ENCODE results near the gene TTC5. TPM values are rescaled to one million over a fixed set of nuclear protein-coding genes. Genes with fewer than 3 reads are reported as not detected.

Gene TTC5, protein sequence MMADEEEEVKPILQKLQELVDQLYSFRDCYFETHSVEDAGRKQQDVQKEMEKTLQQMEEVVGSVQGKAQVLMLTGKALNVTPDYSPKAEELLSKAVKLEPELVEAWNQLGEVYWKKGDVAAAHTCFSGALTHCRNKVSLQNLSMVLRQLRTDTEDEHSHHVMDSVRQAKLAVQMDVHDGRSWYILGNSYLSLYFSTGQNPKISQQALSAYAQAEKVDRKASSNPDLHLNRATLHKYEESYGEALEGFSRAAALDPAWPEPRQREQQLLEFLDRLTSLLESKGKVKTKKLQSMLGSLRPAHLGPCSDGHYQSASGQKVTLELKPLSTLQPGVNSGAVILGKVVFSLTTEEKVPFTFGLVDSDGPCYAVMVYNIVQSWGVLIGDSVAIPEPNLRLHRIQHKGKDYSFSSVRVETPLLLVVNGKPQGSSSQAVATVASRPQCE
- 10 to 100 TPM in 1 of 4 donors, 1 to 10 TPM in 3; 4.1 to 14.9 (median 5.6) TPM for polyA plus RNA-seq
- long read RNA-seq, donor 1 = 0 reads
- long read RNA-seq, donor 2 = 0 reads
- long read RNA-seq, donor 3, full-length matches to known transcripts = 2 of 7 reads
- long read RNA-seq, donor 3, partial matches to known transcripts = 5 of 7 reads
- long read RNA-seq, donor 3, other reads (novel, unspliced or antisense) = 0 of 7 reads
- long read RNA-seq, donor 4 = 0 reads
- long read RNA-seq, donor 5 = 0 reads
- long read RNA-seq, donor 6, full-length matches to known transcripts = 3 of 3 reads
- long read RNA-seq, donor 6, partial matches to known transcripts = 0 of 3 reads
- long read RNA-seq, donor 6, other reads (novel, unspliced or antisense) = 0 of 3 reads
- long read RNA-seq, donor 7 = 0 reads
- long read RNA-seq, donor 8, partial matches to known transcripts = 0 of 2 reads
- long read RNA-seq, donor 8, other reads (novel, unspliced or antisense) = 0 of 2 reads
- long read RNA-seq, donor 9 = 0 reads
- long read RNA-seq, donor 10, full-length matches to known transcripts = 4 of 4 reads
- long read RNA-seq, donor 10, partial matches to known transcripts = 0 of 4 reads
- long read RNA-seq, donor 10, other reads (novel, unspliced or antisense) = 0 of 4 reads

DNA sequence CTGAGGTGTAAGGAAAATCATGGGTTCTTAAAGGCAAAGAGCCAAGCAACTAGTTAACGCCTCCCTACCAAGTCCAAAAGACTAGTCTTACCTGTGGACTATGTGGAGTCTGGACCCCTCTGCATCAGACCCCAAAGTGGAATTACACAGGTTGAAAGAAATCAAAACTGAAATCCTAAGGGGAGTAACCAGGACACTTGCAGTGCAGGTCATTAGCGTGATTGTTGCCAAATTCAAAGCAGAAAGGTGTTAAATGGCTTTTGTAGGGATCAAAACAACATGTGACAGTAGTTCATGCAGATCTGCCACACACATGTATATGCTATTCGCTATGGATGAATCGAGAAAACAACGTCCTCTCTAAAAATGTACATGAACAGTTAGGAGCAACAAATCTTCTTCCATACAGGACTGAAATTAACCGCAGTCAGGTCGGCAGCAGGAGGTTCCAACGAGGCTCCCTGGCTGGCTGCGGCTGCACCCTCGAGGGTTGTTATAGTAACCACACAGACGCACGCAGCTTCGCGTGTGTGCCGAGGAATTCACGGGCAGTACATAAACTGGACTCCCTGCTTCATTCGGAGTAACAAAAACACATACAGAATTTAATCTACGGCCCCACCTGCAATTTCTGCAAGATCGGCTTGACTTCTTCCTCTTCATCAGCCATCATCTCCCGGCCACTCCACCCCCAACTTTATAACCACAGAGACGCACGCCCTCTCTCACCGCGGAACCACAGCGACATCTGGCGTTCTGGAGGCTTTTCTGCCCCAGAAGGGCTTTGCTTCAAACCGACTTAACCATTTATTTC is at the start of gene TTC5:
TTC5 (minus strand) TSS at position 687 of the 814 bp plus-strand sequence; CDS start at position 673, 14 bp downstream.
- H3K9me3 ChIP-seq (ENCODE audit: control insufficient read depth in 2 of 2, insufficient read depth in 1 of 2, low read depth in 1 of 2, low read length in 1 of 2) = no peaks in the 10 kb centered on the region
- H3K27me3 ChIP-seq (ENCODE audit: control insufficient read depth in 3 of 3, insufficient read depth in 3 of 3, low read length in 3 of 3) = no peaks in the 10 kb centered on the region
- H3K4me3 ChIP-seq (ENCODE audit: low read depth in 1 of 3, low read length in 3 of 3) = peak within 1 kb of the TSS; percentile 69 to 94 (median 92)
- WGBS, 3 donors = 0 to 1% (median 1%) methylated on average over 27 of the region's 27 CpGs
- no peak for FAIRE-seq
- peak within 1 kb of the TSS; percentile 32 to 76 (median 47) for H3K27ac ChIP-seq (ENCODE audit: low read depth in 1 of 3, low read length in 2 of 3)
- DNase-seq = peak; percentile 90 to 96
- peaks cover 0 to 5% (median 5%) of the 10 kb centered on the region in 3 donors for H3K4me1 ChIP-seq (ENCODE audit: control insufficient read depth in 3 of 3, insufficient read depth in 2 of 3, low read depth in 1 of 3, low read length in 2 of 3)
- peaks cover 2 to 4% (median 4%) of the 10 kb centered on the region in 3 donors for H3K36me3 ChIP-seq (ENCODE audit: control insufficient read depth in 3 of 3, insufficient read depth in 2 of 3, low read depth in 1 of 3, low read length in 3 of 3)

DNA sequence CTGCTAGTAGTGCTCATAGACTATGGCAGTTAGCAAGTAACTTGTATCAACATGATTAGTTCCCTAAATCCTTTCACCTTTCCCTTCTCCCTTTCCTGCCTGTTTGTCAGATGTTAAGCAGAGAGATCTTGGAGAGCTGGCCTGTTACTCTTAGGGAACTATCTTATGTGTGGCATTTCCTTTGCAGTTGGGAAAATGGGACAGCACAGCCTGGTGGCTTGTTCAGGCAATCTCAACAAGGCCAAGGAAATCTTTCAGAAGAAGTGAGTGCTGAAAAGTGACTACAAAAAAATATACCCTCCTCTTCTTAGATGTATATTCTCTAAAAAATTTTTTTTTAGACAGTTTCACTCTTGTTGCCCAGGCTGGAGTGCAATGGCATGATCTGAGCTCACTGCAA is 45.1 kb upstream of the TTC5 start:
- H3K36me3 ChIP-seq (ENCODE audit: control insufficient read depth in 3 of 3, insufficient read depth in 2 of 3, low read depth in 1 of 3, low read length in 3 of 3) = peaks cover 6 to 45% (median 20%) of the 10 kb centered on the region in 3 donors
- no peak overlapping the region for H3K27ac ChIP-seq (ENCODE audit: low read depth in 1 of 3, low read length in 2 of 3)

DNA sequence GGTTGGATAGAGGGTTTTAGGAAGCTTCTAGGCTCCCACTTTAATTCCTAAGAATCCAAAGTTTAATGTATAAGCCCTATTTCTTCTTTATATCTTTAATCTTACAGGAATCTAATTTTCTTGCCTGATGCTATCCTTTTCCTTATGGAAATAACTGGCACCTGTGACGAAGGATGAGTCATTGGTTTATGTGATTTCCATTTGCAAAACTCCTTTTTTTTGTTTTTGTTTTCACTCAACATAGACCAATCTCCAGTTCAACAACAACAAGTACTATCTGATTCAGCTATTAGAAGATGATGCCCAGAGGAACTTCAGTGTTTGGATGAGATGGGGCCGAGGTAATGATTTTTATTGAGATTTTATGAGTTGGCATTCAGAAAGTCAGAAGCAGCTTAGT is 44.5 kb upstream of the TTC5 start:
- FAIRE-seq = no peak
- no peak overlapping the region for H3K4me3 ChIP-seq (ENCODE audit: low read depth in 1 of 3, low read length in 3 of 3)
- peaks cover 6 to 45% (median 20%) of the 10 kb centered on the region in 3 donors for H3K36me3 ChIP-seq (ENCODE audit: control insufficient read depth in 3 of 3, insufficient read depth in 2 of 3, low read depth in 1 of 3, low read length in 3 of 3)
- no peak for DNase-seq
- no peaks in the 10 kb centered on the region for H3K4me1 ChIP-seq (ENCODE audit: control insufficient read depth in 3 of 3, insufficient read depth in 2 of 3, low read depth in 1 of 3, low read length in 2 of 3)
- no peak overlapping the region for H3K27ac ChIP-seq (ENCODE audit: low read depth in 1 of 3, low read length in 2 of 3)
- WGBS, 3 donors = 93 to 98% (median 98%) methylated on average over 2 of the region's 2 CpGs
- no peaks in the 10 kb centered on the region for H3K9me3 ChIP-seq (ENCODE audit: control insufficient read depth in 2 of 2, insufficient read depth in 1 of 2, low read depth in 1 of 2, low read length in 1 of 2)
- no peaks in the 10 kb centered on the region for H3K27me3 ChIP-seq (ENCODE audit: control insufficient read depth in 3 of 3, insufficient read depth in 3 of 3, low read length in 3 of 3)

More for the DNA sequence above, 45.1 kb upstream of the TTC5 start:
- Histone ChIP-seq H3K4me3 (ENCODE audit: low read depth in 1 of 3, low read length in 3 of 3) (no peak overlapping the region), H3K27me3 (ENCODE audit: control insufficient read depth in 3 of 3, insufficient read depth in 3 of 3, low read length in 3 of 3) (no peaks in the 10 kb centered on the region), H3K9me3 (ENCODE audit: control insufficient read depth in 2 of 2, insufficient read depth in 1 of 2, low read depth in 1 of 2, low read length in 1 of 2) (no peaks in the 10 kb centered on the region), H3K4me1 (ENCODE audit: control insufficient read depth in 3 of 3, insufficient read depth in 2 of 3, low read depth in 1 of 3, low read length in 2 of 3) (no peaks in the 10 kb centered on the region)
- FAIRE-seq (no peak), DNase-seq (no peak)

DNA sequence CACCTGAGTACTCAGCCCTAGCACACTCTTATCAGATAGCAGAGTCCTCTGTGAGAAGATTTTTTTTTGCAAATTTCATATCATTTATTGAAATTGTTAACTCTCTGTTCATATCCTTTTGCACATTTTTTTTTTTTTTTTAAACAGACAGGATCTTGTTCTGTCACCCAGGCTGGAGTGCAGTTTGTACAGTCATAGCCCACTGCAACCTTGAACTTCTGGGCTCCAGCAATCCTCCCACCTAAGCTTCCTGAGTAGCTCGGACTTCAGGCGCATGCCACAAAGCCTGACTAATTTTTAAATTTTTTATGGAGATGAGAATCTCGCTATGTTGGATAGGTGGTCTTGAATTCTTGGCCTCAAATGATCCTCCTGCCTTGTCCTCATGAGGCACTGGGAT is 42.0 kb upstream of the TTC5 start:
- no peak for DNase-seq
- Histone ChIP-seq H3K27me3 (ENCODE audit: control insufficient read depth in 3 of 3, insufficient read depth in 3 of 3, low read length in 3 of 3) (no peaks in the 10 kb centered on the region), H3K27ac (ENCODE audit: low read depth in 1 of 3, low read length in 2 of 3) (no peak overlapping the region), H3K36me3 (ENCODE audit: control insufficient read depth in 3 of 3, insufficient read depth in 2 of 3, low read depth in 1 of 3, low read length in 3 of 3) (peaks cover 0 to 32% (median 14%) of the 10 kb centered on the region in 3 donors), H3K4me3 (ENCODE audit: low read depth in 1 of 3, low read length in 3 of 3) (no peak overlapping the region), H3K4me1 (ENCODE audit: control insufficient read depth in 3 of 3, insufficient read depth in 2 of 3, low read depth in 1 of 3, low read length in 2 of 3) (peaks cover 0 to 2% (median 0%) of the 10 kb centered on the region in 3 donors), H3K9me3 (ENCODE audit: control insufficient read depth in 2 of 2, insufficient read depth in 1 of 2, low read depth in 1 of 2, low read length in 1 of 2) (peaks cover 0 to 3% of the 10 kb centered on the region in 2 donors)
- FAIRE-seq = no peak
- 94 to 99% (median 98%) methylated on average over 3 of the region's 3 CpGs for WGBS, 3 donors

DNA sequence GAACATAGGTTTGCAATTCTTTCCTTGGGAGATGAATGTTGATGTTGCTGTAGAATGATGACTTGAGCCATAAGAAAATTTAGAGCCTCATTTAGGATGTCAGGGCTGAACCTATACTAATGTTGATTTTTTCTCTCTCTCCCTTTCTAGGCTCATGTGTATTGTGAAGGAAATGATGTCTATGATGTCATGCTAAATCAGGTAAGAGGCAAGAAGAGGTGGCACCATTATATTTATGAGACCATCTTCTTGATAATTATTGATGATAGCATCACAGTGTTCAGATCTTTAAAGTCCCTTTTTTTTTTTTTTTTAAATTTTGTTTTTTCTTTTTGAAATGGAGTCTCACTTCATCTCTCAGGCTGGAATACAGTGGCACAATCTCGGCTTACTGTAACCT is 41.0 kb upstream of the TTC5 start:
- H3K4me1 ChIP-seq (ENCODE audit: control insufficient read depth in 3 of 3, insufficient read depth in 2 of 3, low read depth in 1 of 3, low read length in 2 of 3) = peaks cover 0 to 2% (median 0%) of the 10 kb centered on the region in 3 donors
- 100% methylated on average over 1 of the region's 1 CpG for WGBS, 3 donors
- H3K27ac ChIP-seq (ENCODE audit: low read depth in 1 of 3, low read length in 2 of 3) = no peak overlapping the region
- H3K27me3 ChIP-seq (ENCODE audit: control insufficient read depth in 3 of 3, insufficient read depth in 3 of 3, low read length in 3 of 3) = no peaks in the 10 kb centered on the region
- H3K4me3 ChIP-seq (ENCODE audit: low read depth in 1 of 3, low read length in 3 of 3) = no peak overlapping the region
- no peak for FAIRE-seq
- H3K36me3 ChIP-seq (ENCODE audit: control insufficient read depth in 3 of 3, insufficient read depth in 2 of 3, low read depth in 1 of 3, low read length in 3 of 3) = peaks cover 0 to 28% (median 7%) of the 10 kb centered on the region in 3 donors
- no peak for DNase-seq
- peaks cover 0 to 3% of the 10 kb centered on the region in 2 donors for H3K9me3 ChIP-seq (ENCODE audit: control insufficient read depth in 2 of 2, insufficient read depth in 1 of 2, low read depth in 1 of 2, low read length in 1 of 2)

DNA sequence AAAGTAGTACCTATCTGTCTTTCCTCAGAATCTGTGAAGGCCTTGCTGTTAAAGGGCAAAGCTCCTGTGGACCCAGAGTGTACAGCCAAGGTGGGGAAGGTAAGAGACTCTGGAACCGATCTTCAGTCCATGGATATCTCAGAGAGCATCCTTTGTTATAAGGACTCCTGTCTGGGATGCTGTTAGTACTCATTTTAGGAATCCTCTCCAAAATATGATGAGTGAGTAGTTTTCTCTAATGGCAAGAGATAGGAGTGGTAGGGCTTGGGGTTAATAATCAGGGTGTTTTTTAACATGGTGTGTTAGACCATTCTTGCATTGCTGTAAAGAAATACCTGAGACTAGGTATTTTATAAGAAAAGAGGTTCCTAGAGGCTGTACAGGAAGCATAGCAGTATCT is 39.6 kb upstream of the TTC5 start:
- Histone ChIP-seq H3K9me3 (ENCODE audit: control insufficient read depth in 2 of 2, insufficient read depth in 1 of 2, low read depth in 1 of 2, low read length in 1 of 2) (peaks cover 0 to 3% of the 10 kb centered on the region in 2 donors), H3K27ac (ENCODE audit: low read depth in 1 of 3, low read length in 2 of 3) (no peak overlapping the region), H3K4me1 (ENCODE audit: control insufficient read depth in 3 of 3, insufficient read depth in 2 of 3, low read depth in 1 of 3, low read length in 2 of 3) (peaks cover 0 to 2% (median 0%) of the 10 kb centered on the region in 3 donors), H3K27me3 (ENCODE audit: control insufficient read depth in 3 of 3, insufficient read depth in 3 of 3, low read length in 3 of 3) (no peaks in the 10 kb centered on the region), H3K36me3 (ENCODE audit: control insufficient read depth in 3 of 3, insufficient read depth in 2 of 3, low read depth in 1 of 3, low read length in 3 of 3) (peaks cover 0 to 26% (median 7%) of the 10 kb centered on the region in 3 donors), H3K4me3 (ENCODE audit: low read depth in 1 of 3, low read length in 3 of 3) (no peak overlapping the region)
- WGBS, 3 donors = 89 to 97% (median 93%) methylated on average over 1 of the region's 1 CpG
- no peak for FAIRE-seq
- no peak for DNase-seq

DNA sequence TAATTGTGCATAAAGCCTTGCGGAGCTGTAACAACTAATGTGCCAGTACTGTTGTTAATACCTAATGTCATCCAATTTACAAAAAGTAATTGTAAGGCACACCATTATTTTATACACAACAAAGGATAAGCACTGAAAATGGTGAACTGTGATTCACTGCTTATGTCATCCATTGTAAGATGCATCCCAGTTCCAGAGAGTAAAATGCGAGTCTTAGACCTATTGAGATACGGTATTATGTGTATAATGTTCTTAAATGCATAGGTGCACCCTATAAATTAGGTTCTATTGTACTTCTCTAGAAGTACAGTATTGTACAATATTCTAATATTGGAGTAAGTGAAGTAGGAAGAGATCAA is 38.1 kb upstream of the TTC5 start:
- Histone ChIP-seq H3K4me3 (ENCODE audit: low read depth in 1 of 3, low read length in 3 of 3) (peak overlapping the region; percentile 71 to 85 (median 78)), H3K27ac (ENCODE audit: low read depth in 1 of 3, low read length in 2 of 3) (peak overlapping the region; percentile 86 to 96 (median 88)), H3K36me3 (ENCODE audit: control insufficient read depth in 3 of 3, insufficient read depth in 2 of 3, low read depth in 1 of 3, low read length in 3 of 3) (peaks cover 0 to 15% (median 6%) of the 10 kb centered on the region in 3 donors), H3K4me1 (ENCODE audit: control insufficient read depth in 3 of 3, insufficient read depth in 2 of 3, low read depth in 1 of 3, low read length in 2 of 3) (peaks cover 0 to 2% (median 0%) of the 10 kb centered on the region in 3 donors), H3K27me3 (ENCODE audit: control insufficient read depth in 3 of 3, insufficient read depth in 3 of 3, low read length in 3 of 3) (no peaks in the 10 kb centered on the region), H3K9me3 (ENCODE audit: control insufficient read depth in 2 of 2, insufficient read depth in 1 of 2, low read depth in 1 of 2, low read length in 1 of 2) (peaks cover 0 to 3% of the 10 kb centered on the region in 2 donors)
- 1 to 4% (median 4%) methylated on average over 3 of the region's 3 CpGs for WGBS, 3 donors
- FAIRE-seq = no peak
- DNase-seq = peak in 1 of 2 donors; percentile 41

Measured in small intestine (tissue), 16 donors.